GM12878 (cell line): ENCODE results near the gene PUM2. TPM values are rescaled to one million over a fixed set of nuclear protein-coding genes. Genes with fewer than 3 reads are reported as not detected.

Experiments
- ATAC-seq: fragments of 200-7000 bp; cut with Tn5 transposase; 3 replicates; pipeline ENCODE4 v1.9.1; 2020; ENCODE audit warnings: mild to moderate bottlenecking, moderate library complexity
- BruUV-seq: library from RNA; stranded (reverse); fragments of 400-500 nt; replicated peaks from 2 replicates; lab custom pipeline; 2021; lab: Mats Ljungman, UMichigan
- CTCF ChIA-PET: fragments of 300-600 bp; sonication (Branson Sonifier 250); formaldehyde crosslinking; extraction: SDS; loops from one replicate; lab custom pipeline; 2021; ENCODE audit warnings: inconsistent platforms; lab: Yijun Ruan, JAX
- POLR2A ChIA-PET: fragments of 350-600 bp; formaldehyde crosslinking; extraction: SDS; loops from one replicate; lab custom pipeline; 2021; ENCODE audit warnings: inconsistent platforms; lab: Charles Lee
- RAD21 ChIA-PET: fragments of 300-600 bp; sonication (Branson Sonifier 250); formaldehyde crosslinking; loops from one replicate; lab custom pipeline; 2023; ENCODE audit warnings: antibody characterized with exemption; ENCODE audit not compliant: unreplicated experiment; lab: Charles Lee
- SMC1A ChIA-PET: fragments of 300-600 bp; sonication (Branson Sonifier 250); formaldehyde crosslinking; loops from one replicate; lab custom pipeline; 2023; ENCODE audit not compliant: unreplicated experiment, uncharacterized antibody; lab: Charles Lee
- DNase-seq: peaks from one replicate; pipeline ENCODE4 v3.0.0-alpha.2; 2011; ENCODE audit warnings: low read depth, low spot score
- FAIRE-seq: peaks from 3 replicates; lab custom pipeline; 2011; peaks lifted over from hg19 to GRCh38; lab: Jason Lieb, UNC
- H2AFZ ChIP-seq: 2 replicates; pipeline ENCODE4 v1.6.0; 2011; ENCODE audit warnings: low read depth, low read length, control low read depth; ENCODE audit not compliant: control insufficient read depth
- H3K27ac ChIP-seq: 2 replicates; pipeline ENCODE4 v1.5.1; 2011; ENCODE audit warnings: control low read depth; ENCODE audit not compliant: control insufficient read depth, insufficient read depth
- H3K27me3 ChIP-seq, 2 experiments: replicated peaks in 1 of 2; 2 replicates each; pipeline versions ENCODE4 v1.6.0 to v1.6.1; 2011; ENCODE audit warnings: low read length in 1 of 2; ENCODE audit not compliant: control insufficient read depth in 2 of 2, insufficient read depth in 2 of 2
- H3K36me3 ChIP-seq, 2 experiments: 2 replicates each; pipeline ENCODE4 v1.5.1; 2011; ENCODE audit warnings: low read length in 1 of 2; ENCODE audit not compliant: control insufficient read depth in 2 of 2, insufficient read depth in 2 of 2
- H3K4me1 ChIP-seq: 2 replicates; pipeline ENCODE4 v1.6.1; 2011; ENCODE audit warnings: mild to moderate bottlenecking, low read length, moderate library complexity, mixed read lengths; ENCODE audit not compliant: control insufficient read depth, insufficient read depth
- H3K4me2 ChIP-seq: 2 replicates; pipeline ENCODE4 v1.6.0; 2011; ENCODE audit warnings: control low read depth; ENCODE audit not compliant: control insufficient read depth, insufficient read depth
- H3K4me3 ChIP-seq: fragments of 200-600 bp; sonication (generic); 2 replicates; pipeline ENCODE4 v1.5.1; 2016
- H3K79me2 ChIP-seq: 2 replicates; pipeline ENCODE4 v1.6.0; 2011; ENCODE audit warnings: low read length; ENCODE audit not compliant: control insufficient read depth, insufficient read depth
- H3K9ac ChIP-seq: 2 replicates; pipeline ENCODE4 v1.8.0; 2011; ENCODE audit warnings: low read length, control low read depth, mixed read lengths; ENCODE audit not compliant: control insufficient read depth, insufficient read depth
- H3K9me3 ChIP-seq: replicated peaks from 3 replicates; pipeline ENCODE4 v1.5.1; 2011; ENCODE audit warnings: mild to moderate bottlenecking, low read length; ENCODE audit not compliant: control insufficient read depth, insufficient read depth
- H4K20me1 ChIP-seq: 2 replicates; pipeline ENCODE4 v1.6.0; 2011; ENCODE audit not compliant: control insufficient read depth, insufficient read depth
- CHD2 ChIP-seq: IDR thresholded peaks from 2 replicates; pipeline ENCODE4 v1.6.1; 2011; ENCODE audit warnings: low read depth, low read length, improper control_type of control experiment, borderline replicate concordance
- GATAD2B ChIP-seq: fragments of 450-650 bp; conservative IDR thresholded peaks from 2 replicates; pipeline ENCODE4 v1.6.1; 2017; ENCODE audit warnings: low read depth, mild to moderate bottlenecking, moderate library complexity
- NR2F1 ChIP-seq: fragments of 450-650 bp; conservative IDR thresholded peaks from 2 replicates; pipeline ENCODE4 v1.6.1; 2017; ENCODE audit warnings: mild to moderate bottlenecking
- POU2F2 ChIP-seq: IDR thresholded peaks from 3 replicates; pipeline ENCODE4 v1.6.1; 2011; ENCODE audit warnings: low read depth, mild to moderate bottlenecking, low read length, borderline replicate concordance
- SIX5 ChIP-seq: IDR thresholded peaks from 2 replicates; pipeline ENCODE4 v1.6.1; 2011; ENCODE audit warnings: mild to moderate bottlenecking, low read depth, low read length, moderate library complexity; ENCODE audit not compliant: severe bottlenecking
- SPI1 ChIP-seq: IDR thresholded peaks from 2 replicates; pipeline ENCODE4 v1.6.1; 2011; ENCODE audit warnings: low read depth, mild to moderate bottlenecking, low read length, moderate library complexity, borderline replicate concordance; ENCODE audit not compliant: insufficient read depth
- WGBS: methylation state at CpG from one replicate; pipeline ENCODE4 v1.1.6; 2016; ENCODE audit warnings: low lambda C conversion rate; ENCODE audit not compliant: insufficient replicate concordance, insufficient coverage; ENCODE audit errors: missing lambda C conversion rate; 5-methylcytosine and 5-hydroxymethylcytosine counted together
- in situ Hi-C: fragments of 300-500 bp; cut with MboI; formaldehyde crosslinking; loops from 9 replicates; pipeline ENCODE4 v1.14.3; 2018; ENCODE audit warnings: mixed read lengths
- intact Hi-C: fragments of 100-400 bp; cut with micrococcal nuclease; formaldehyde crosslinking; loops from one replicate; pipeline ENCODE4 v1.14.2; 2022; ENCODE audit not compliant: unreplicated experiment
- polyA plus RNA-seq, 11 experiments: library from polyadenylated mRNA; depleted of rRNA in 4 of 11; unstranded in 6 of 11; stranded (reverse) in 5 of 11; fragments of >200 nt; fragmentation: Nextera tagmentation in 4 of 11; fragmentation: Illumina TruSeq in 1 of 11; extraction: Ambion mirVana in 4 of 11; extraction: Trizol in 1 of 11; gene quantifications; 1 replicate in 1 of 11; 2 replicates in 10 of 11; pipeline versions ENCODE4 v1.2.1 to v1.2.3, GENCODE V29; 2011 to 2016; ENCODE audit warnings: inconsistent platforms in 2 of 11, missing spikeins in 2 of 11, low read depth in 1 of 11
- total RNA-seq, 4 experiments: library from RNA; depleted of rRNA in 3 of 4; stranded (reverse); fragments of >200 nt in 3 of 4; fragmentation: Illumina TruSeq in 1 of 4; extraction: Trizol in 1 of 4; gene quantifications; 2 replicates each; pipeline versions ENCODE4 v1.2.1 to v1.2.3, GENCODE V29; 2013 to 2021
- TF ChIP-seq, protein P1 (sequence below): IDR thresholded peaks from 2 replicates; pipeline ENCODE4 v1.6.1; 2012; ENCODE audit warnings: low read depth, low read length, improper control_type of control experiment
- TF ChIP-seq, protein P2 (sequence below): IDR thresholded peaks from 2 replicates; pipeline ENCODE4 v1.6.1; 2012; ENCODE audit warnings: mild to moderate bottlenecking, low read depth, low read length

PUM2 gene
- total and polyA plus RNA-seq, 10 of the 15 experiments (the other 5 are each of a cell fraction or from before 2014, with no cell fraction given), result 14.5 to 87.6 (median 29.4) TPM

DNA sequence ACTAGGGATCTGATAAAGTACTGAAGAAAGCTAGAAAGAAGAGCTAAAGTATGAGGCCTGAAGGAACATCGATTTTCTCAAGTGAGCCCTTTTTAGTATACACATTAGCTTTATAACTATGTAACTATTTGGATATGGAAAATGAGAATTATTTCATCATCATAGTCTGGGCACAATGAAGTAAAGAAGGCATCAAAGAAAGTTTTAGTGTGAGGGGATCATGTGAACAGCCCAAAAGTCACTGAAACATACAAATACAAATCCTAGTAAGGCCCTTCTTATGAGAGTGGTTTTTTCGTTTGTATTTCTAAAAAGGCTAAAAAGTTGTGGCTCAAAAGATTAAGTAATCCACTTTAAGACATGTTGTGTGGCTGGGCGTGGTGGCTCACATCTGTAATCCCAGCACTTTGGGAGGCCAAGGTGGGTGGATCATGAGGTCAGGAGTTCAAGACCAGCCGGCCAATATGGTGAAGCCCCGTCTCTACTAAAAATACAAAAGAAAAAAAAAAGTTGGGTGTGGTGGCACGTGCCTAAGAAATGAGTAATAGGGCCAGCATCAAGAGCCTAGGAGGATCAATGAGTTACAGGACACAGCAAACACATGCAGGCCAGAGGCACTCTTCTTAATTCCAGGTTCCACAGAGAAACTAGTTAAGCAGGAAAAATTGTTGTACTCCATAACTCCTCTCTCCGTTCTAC lies 61.9 kb downstream of the PUM2 start:
- BruUV-seq, result no TSS peak
- 89% methylated on average over 7 of the region's 7 CpGs for WGBS
- RAD21 ChIA-PET, result interaction anchor here (0.7 kb wide), 1 partner anchor 64 kb away, joined by 3 read pairs; the partner anchor contains the start of gene SDC1

More for the DNA sequence above, 61.9 kb downstream of the PUM2 start:
- Histone ChIP-seq H4K20me1 (no peaks in the 10 kb centered on the region; the same call in 1 of the 2 replicates), H2AFZ (no peak overlapping the region), H3K36me3 (peaks cover 3 to 37% of the 10 kb centered on the region in 2 experiments), H3K79me2 (no peaks in the 10 kb centered on the region; the same call in 1 of the 2 replicates), H3K4me1 (no peaks in the 10 kb centered on the region), H3K4me2 (no peak overlapping the region), H3K9me3 (no peaks in the 10 kb centered on the region), H3K9ac (no peak overlapping the region), H3K27ac (no peak overlapping the region), H3K4me3 (no peak overlapping the region), H3K27me3 (no peaks in the 10 kb centered on the region)
- TF ChIP-seq, protein P1, sequence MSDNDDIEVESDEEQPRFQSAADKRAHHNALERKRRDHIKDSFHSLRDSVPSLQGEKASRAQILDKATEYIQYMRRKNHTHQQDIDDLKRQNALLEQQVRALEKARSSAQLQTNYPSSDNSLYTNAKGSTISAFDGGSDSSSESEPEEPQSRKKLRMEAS, result no peak
- no peak for TF ChIP-seq SPI1
- no peak for TF ChIP-seq SIX5
- TF ChIP-seq, protein P2, sequence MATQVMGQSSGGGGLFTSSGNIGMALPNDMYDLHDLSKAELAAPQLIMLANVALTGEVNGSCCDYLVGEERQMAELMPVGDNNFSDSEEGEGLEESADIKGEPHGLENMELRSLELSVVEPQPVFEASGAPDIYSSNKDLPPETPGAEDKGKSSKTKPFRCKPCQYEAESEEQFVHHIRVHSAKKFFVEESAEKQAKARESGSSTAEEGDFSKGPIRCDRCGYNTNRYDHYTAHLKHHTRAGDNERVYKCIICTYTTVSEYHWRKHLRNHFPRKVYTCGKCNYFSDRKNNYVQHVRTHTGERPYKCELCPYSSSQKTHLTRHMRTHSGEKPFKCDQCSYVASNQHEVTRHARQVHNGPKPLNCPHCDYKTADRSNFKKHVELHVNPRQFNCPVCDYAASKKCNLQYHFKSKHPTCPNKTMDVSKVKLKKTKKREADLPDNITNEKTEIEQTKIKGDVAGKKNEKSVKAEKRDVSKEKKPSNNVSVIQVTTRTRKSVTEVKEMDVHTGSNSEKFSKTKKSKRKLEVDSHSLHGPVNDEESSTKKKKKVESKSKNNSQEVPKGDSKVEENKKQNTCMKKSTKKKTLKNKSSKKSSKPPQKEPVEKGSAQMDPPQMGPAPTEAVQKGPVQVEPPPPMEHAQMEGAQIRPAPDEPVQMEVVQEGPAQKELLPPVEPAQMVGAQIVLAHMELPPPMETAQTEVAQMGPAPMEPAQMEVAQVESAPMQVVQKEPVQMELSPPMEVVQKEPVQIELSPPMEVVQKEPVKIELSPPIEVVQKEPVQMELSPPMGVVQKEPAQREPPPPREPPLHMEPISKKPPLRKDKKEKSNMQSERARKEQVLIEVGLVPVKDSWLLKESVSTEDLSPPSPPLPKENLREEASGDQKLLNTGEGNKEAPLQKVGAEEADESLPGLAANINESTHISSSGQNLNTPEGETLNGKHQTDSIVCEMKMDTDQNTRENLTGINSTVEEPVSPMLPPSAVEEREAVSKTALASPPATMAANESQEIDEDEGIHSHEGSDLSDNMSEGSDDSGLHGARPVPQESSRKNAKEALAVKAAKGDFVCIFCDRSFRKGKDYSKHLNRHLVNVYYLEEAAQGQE, result no peak
- TF ChIP-seq GATAD2B, result no peak
- TF ChIP-seq NR2F1, result no peak
- TF ChIP-seq POU2F2, result no peak
- TF ChIP-seq CHD2, result no peak
- ChIA-PET SMC1A (interaction anchor here (1.0 kb wide), 1 partner anchor 236 kb away, joined by 3 read pairs; no protein-coding TSS in a partner anchor), POLR2A (no interaction called here), CTCF (interaction anchor here (1.0 to 1.5 kb wide), 3 partner anchors 12 to 49 kb away, joined by 3 to 8 read pairs (median 3); no protein-coding TSS in a partner anchor)
- intact Hi-C loops (no loop called here), in situ Hi-C loops (no loop called here)
- no peak for FAIRE-seq
- no peak for DNase-seq
- ATAC-seq, result no peak
